SIG-M5 (cell line): ENCODE data around the gene PAX9.

Experiments
- DNase-seq: peaks from one replicate; lab custom pipeline; 2025; lab: John Stamatoyannopoulos, UW

Gene PAX9

GRCh38 chr14:36661506-36662257 lies at the start of gene PAX9:
TSS of gene PAX9 (plus strand) at chr14:36661860. CDS start at chr14:36662090, 230 bp downstream.
- DNase-seq = no peak

GRCh38 chr14:36617824-36618223 lies 43.8 kb upstream of the PAX9 start:
- no peak for DNase-seq

GRCh38 chr14:36618641-36619040 lies 43.0 kb upstream of the PAX9 start:
- no peak for DNase-seq

- DNase-seq = no peak
Measured at GRCh38 chr14:36619131-36619530, 42.5 kb upstream of the PAX9 start.

GRCh38 chr14:36619853-36620252 lies 41.8 kb upstream of the PAX9 start:
- no peak for DNase-seq

GRCh38 chr14:36625014-36625413 lies 36.6 kb upstream of the PAX9 start:
- no peak for DNase-seq

- DNase-seq = no peak
Measured at GRCh38 chr14:36625436-36625835, 36.2 kb upstream of the PAX9 start.

GRCh38 chr14:36626151-36626550 lies 35.5 kb upstream of the PAX9 start:
- no peak for DNase-seq

GRCh38 chr14:36627981-36628380 lies 33.7 kb upstream of the PAX9 start:
- DNase-seq = no peak

GRCh38 chr14:36633580-36633979 lies 28.1 kb upstream of the PAX9 start:
- DNase-seq = no peak

- no peak for DNase-seq
Measured at GRCh38 chr14:36646664-36647416, 14.8 kb upstream of the PAX9 start.

- no peak for DNase-seq
Measured at GRCh38 chr14:36647417-36647823, 14.2 kb upstream of the PAX9 start.

GRCh38 chr14:36647824-36648753 lies 13.6 kb upstream of the PAX9 start:
- no peak for DNase-seq

GRCh38 chr14:36649872-36650650 lies 11.6 kb upstream of the PAX9 start:
- no peak for DNase-seq

GRCh38 chr14:36652542-36653201 lies 9.0 kb upstream of the PAX9 start:
- DNase-seq = no peak

GRCh38 chr14:36653413-36653812 lies 8.2 kb upstream of the PAX9 start:
- DNase-seq = no peak

- DNase-seq = no peak
Measured at GRCh38 chr14:36653962-36654793, 7.5 kb upstream of the PAX9 start.

GRCh38 chr14:36654794-36655381 lies 6.8 kb upstream of the PAX9 start:
- DNase-seq = no peak

GRCh38 chr14:36655571-36655962 lies 6.1 kb upstream of the PAX9 start:
- DNase-seq = no peak
